GM18520 (cell line): ENCODE results near the gene SLC16A2.
"Not testable (repeated sequence)": the region's sequence is repeated elsewhere in the genome, so short reads cannot be mapped to it uniquely, and the experiment has no call there.

Experiments
- ATAC-seq: cut with Tn5 transposase; IDR thresholded peaks from one replicate; pipeline ENCODE4 v1.9.1; 2021; ENCODE audit not compliant: unreplicated experiment

Gene SLC16A2

GRCh38 chrX:74445099-74445498 lies 23.8 kb downstream of the SLC16A2 start:
- no peak for ATAC-seq

DNA sequence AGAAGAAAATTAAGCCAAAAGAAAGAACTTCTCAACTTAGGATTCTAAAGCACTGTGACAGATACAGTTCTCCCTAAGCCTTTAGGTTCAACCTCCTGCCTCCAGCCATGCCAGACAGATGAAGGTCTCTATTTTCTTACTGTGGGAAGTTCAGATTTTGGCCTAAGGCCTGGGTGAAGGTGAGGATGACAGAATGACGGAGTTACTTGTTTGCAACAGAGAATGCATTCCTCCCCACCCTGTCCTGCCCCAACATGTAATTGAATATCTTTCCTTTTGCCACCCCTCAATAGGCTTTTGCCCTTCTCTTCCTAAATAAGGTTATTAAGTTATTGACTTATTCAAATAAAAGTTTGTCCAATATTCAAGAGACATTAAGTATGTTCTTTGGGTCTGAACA lies 25.6 kb downstream of the SLC16A2 start:
- ATAC-seq, result no peak

DNA sequence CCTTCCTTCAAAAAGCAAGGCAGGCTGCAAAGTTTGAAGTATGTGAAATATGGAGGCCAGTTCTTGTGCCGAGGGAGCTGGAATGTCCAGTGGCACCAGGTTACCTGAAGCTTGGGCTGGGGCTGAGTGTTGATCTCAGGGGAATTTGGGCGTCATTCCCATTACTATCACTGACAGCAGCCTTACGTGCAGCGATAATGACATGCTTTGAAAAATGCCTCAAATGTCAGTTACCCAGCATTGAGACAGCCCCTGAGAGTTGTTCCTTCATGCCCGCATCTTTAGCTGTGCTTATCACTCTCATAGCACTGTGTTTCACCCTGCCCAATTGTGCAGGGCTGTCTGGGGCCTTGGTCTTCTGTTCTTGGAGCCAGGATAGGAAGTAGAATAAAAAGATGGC lies 27.4 kb downstream of the SLC16A2 start:
- no peak for ATAC-seq

- ATAC-seq, result no peak
Measured at GRCh38 chrX:74449322-74449936, 28.1 kb downstream of the SLC16A2 start.

- no peak for ATAC-seq
Measured at GRCh38 chrX:74449937-74450330, 28.6 kb downstream of the SLC16A2 start.

DNA sequence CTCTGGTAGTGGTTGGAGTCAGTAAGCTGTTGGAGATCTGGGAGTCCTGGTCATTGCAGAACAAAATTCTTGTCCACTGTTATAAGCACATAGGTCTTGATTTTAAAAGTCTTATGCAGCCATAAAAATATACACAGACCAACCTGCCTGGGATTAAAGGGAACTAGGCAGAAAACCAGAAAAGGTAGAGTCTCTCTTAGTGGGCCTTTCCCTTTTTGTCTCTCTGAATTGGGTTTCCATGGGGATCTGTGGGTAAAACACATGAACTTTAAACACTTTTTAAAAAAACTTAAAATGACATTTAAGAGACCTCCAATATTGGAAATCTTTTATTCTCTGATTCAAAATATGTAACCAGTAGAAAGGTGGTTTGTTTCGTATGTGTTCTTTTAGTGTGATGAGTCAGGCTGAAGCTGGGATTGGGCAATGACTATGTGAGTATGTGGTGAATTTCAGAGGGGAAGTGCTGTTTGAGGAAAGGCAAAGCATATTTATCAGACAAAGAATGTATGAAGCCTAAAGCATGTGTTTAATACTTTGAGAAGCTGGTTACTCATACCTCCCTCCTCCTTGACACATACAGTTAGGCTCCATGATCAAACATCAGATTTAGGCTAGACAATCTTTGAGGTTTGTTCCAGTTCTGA lies 29.6 kb downstream of the SLC16A2 start:
- ATAC-seq, result no peak

- no peak for ATAC-seq
Measured at GRCh38 chrX:74451450-74452198, 30.3 kb downstream of the SLC16A2 start.

DNA sequence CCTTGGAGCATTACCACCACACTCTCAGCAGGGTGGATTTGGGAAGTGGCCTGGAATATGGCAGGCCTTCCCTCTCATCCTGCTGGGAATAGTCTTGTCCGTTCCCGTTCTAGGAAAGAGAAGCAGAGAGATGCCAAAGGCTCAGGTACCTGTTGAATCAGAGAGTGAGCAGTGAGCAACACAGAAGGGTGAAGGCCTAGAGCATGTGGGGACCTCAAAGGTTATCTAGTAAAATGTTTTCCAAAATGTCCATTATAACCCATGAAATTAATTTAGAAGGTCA lies 30.8 kb downstream of the SLC16A2 start:
- no peak for ATAC-seq

- ATAC-seq, result no peak
Measured at GRCh38 chrX:74453178-74453577, 31.9 kb downstream of the SLC16A2 start.

- not testable (repeated sequence) for ATAC-seq
Measured at GRCh38 chrX:74454233-74454632, 32.9 kb downstream of the SLC16A2 start.

- ATAC-seq, result no peak
Measured at GRCh38 chrX:74458736-74459135, 37.4 kb downstream of the SLC16A2 start.

GRCh38 chrX:74461384-74461783 lies 40.1 kb downstream of the SLC16A2 start:
- no peak for ATAC-seq

DNA sequence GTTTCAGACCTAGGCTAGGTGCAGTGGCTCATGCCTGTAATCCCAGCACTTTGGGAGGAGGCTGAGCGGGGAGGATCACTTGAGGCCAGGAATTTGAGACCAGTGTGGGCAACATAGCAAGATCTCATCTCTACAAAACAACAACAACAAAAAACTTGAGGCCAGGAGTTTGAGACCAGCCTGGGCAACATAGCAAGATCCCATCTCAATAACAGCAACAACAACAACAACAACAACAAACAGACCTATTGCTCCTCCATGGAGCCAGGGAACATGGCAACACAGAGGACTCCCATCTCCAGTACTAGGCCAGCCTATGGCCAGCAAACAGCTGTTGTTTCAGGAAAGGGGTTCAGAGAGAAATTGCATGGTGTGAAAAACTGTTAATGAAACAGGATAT lies 43.4 kb downstream of the SLC16A2 start:
- ATAC-seq, result no peak

DNA sequence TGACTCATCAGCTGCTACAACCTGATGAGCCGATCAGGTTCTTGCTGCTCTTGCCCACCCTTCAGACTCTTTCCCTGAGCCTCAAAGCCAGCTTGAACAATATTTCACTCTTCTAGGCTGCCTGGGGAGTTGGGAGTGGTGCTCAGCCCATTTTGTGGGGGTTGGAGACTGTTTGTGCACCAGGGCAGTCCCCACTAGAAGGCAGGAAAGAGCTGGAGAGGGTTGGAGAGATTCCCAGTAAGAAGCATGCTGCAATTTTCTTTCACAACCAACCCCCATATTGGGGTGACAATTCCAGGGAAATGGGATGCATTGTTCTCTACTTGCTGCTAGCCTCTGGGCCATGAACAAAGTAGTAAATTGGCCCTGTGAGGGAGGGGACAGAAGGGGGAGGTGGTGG lies 44.1 kb downstream of the SLC16A2 start:
- no peak for ATAC-seq

DNA sequence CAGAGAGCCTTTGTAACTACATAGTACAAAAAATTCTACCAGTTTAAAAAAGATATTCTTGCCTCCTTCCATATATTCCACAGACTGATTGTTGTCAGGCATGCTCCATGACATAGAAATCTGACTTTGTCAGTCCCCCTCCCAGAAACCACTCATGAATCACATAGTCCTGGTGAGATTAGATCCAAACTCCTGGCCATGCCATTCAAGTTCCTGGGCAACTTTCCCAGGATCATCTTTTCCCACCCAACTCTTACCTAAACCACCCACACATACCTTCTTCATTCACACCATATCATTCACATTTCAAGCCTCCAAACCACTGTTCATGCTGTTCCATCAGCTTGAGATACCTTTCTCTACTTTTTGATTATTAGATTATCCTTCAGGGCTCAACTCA lies 46.4 kb downstream of the SLC16A2 start:
- no peak for ATAC-seq

- ATAC-seq, result not testable (repeated sequence)
Measured at GRCh38 chrX:74473116-74473515, 51.8 kb downstream of the SLC16A2 start.

- no peak for ATAC-seq
Measured at GRCh38 chrX:74490247-74490646, 69.0 kb downstream of the SLC16A2 start.

GRCh38 chrX:74492720-74493201 lies 71.5 kb downstream of the SLC16A2 start:
- no peak for ATAC-seq

DNA sequence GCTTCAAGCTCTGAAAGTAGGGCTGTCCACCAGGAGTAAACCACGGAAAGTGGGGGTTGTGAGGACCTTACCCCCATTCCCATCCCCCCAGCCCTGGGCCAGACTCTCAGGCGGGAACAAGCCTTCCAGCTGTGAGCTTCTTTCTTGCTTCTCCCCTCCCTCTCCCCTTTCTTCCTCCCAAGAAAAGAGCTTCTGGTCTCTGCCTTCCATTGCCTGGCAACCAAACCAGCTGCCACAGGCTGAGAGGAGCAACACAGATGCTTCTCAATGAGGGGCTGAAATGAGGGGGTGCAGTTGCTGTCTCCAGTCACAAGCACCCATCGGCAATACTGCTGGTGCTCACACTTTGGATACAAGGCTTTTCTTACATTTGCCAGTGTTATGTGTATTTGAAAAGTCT lies 72.5 kb downstream of the SLC16A2 start:
- no peak for ATAC-seq

- ATAC-seq, result no peak
Measured at GRCh38 chrX:74498924-74499323, 77.6 kb downstream of the SLC16A2 start.

- no peak for ATAC-seq
Measured at GRCh38 chrX:74500067-74500466, 78.8 kb downstream of the SLC16A2 start.

- no peak for ATAC-seq
Measured at GRCh38 chrX:74500555-74500954, 79.3 kb downstream of the SLC16A2 start.
